IMR-90 (cell line): ENCODE results near the gene PTPRN2.

ENCODE experiments used
- BHLHE40 ChIP-seq: fragments of 150-350 bp; IDR thresholded peaks from 2 replicates; pipeline ENCODE4 v1.6.1; 2016; ENCODE audit warnings: mild to moderate bottlenecking, low read depth, low read length
- CEBPB ChIP-seq: IDR thresholded peaks from 2 replicates; pipeline ENCODE4 v1.6.1; 2012; ENCODE audit warnings: low read depth, low read length, improper control_type of control experiment
- CTCF ChIP-seq: conservative IDR thresholded peaks from 2 replicates; pipeline ENCODE4 v1.5.1; 2012; ENCODE audit warnings: mild to moderate bottlenecking, low read depth, low read length, improper control_type of control experiment
- FOS ChIP-seq: fragments of 150-350 bp; IDR thresholded peaks from 2 replicates; pipeline ENCODE4 v1.6.1; 2016; ENCODE audit warnings: low read depth, low read length
- MAZ ChIP-seq: IDR thresholded peaks from 2 replicates; pipeline ENCODE4 v1.6.1; 2012; ENCODE audit warnings: low read depth, mild to moderate bottlenecking, low read length, improper control_type of control experiment, moderate library complexity, borderline replicate concordance
- NFE2L2 ChIP-seq: fragments of 150-350 bp; IDR thresholded peaks from 2 replicates; pipeline ENCODE4 v1.6.1; 2016; ENCODE audit warnings: low read depth, mild to moderate bottlenecking, low read length
- POLR2A ChIP-seq: IDR thresholded peaks from 2 replicates; pipeline ENCODE4 v1.6.1; 2012; ENCODE audit warnings: mild to moderate bottlenecking, low read depth, low read length
- RAD21 ChIP-seq: IDR thresholded peaks from 2 replicates; pipeline ENCODE4 v1.6.1; 2012; ENCODE audit warnings: low read length, improper control_type of control experiment
- RCOR1 ChIP-seq: IDR thresholded peaks from 2 replicates; pipeline ENCODE4 v1.6.1; 2012; ENCODE audit warnings: mild to moderate bottlenecking, low read length, improper control_type of control experiment; ENCODE audit not compliant: insufficient replicate concordance
- RFX5 ChIP-seq: IDR thresholded peaks from 2 replicates; pipeline ENCODE4 v1.8.0; 2012; ENCODE audit warnings: low read depth, mild to moderate bottlenecking, low read length, moderate library complexity
- USF2 ChIP-seq: fragments of 150-350 bp; IDR thresholded peaks from 2 replicates; pipeline ENCODE4 v1.6.1; 2017; ENCODE audit warnings: mild to moderate bottlenecking, antibody characterized with exemption, low read length, low read depth

GRCh38 chr7:158029509-158029908, 558.1 kb downstream of the PTPRN2 start:
- TF ChIP-seq POLR2A (no peak), CTCF (no peak), MAZ (no peak), RAD21 (no peak), BHLHE40 (no peak), RFX5 (no peak), CEBPB (no peak), USF2 (no peak), RCOR1 (no peak), FOS (no peak), NFE2L2 (no peak)
